NCI-H82 treated with DMSO at 0.1 percent for 48 hours (cell line): ENCODE results near the gene CAMK2N2.
A peak's percentile ranks its signal among the peaks of the same experiment; 100 is the strongest.

ENCODE experiments used
- DNase-seq: peaks from one replicate; lab custom pipeline; 2025; ENCODE audit not compliant: unreplicated experiment; lab: John Stamatoyannopoulos, UW

The CAMK2N2 gene

DNA sequence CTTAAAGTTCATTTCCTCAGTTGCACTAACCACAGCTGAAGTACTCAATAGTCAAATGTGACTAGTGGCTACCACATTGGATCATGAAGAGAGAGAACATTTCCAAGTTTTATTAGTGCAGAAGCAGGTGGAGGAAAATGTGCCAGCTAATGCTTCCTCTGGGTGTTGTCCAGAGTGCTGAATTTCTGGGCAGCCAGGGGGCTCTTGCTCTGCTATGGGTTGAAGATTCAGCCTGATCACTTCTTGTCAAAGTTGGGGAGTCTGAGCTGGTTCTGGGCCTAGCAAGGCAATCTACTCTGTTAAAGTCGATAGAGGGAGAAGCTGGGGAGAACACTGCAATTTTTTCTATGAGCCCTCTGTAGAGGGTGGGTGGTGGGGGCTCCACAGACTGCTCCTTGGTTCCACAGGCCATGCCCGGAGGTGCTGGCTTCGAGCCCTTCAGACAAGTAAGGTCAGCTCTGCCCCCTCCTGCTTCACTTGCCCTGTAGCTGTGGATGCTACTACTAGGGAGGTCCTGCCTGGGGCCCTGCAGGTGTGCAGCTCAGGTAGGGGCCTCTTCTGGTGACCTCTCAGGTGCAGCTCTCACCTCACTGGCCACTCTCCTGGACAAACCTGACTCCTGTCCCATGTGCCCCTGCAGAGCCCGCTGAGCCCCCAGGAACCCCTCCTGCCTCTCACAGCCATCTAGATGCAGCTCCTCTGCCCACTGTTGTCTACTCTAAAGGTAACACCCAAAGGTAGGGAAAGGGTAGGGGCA lies 20.8 kb downstream of the CAMK2N2 start:
- no peak for DNase-seq

DNA sequence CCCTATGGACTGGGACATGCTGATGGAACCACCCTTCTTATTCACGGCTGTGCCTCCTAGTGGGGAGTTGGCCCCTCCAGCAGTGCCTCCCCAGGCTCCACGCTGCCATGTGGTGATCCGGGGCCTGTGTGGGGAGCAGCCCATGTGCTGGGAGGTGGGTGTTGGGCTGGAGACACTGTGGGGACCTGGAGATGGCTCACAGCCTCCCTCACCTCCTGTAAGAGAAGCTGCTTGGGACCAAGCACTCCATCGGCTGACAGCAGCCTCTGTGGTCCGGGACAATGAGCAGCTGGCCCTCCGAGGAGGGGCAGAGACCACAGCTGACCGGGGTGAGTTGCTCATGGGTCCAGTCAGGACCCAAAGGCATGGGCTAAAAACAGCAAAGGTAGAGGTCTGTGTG lies 21.6 kb downstream of the CAMK2N2 start:
- no peak for DNase-seq

DNA sequence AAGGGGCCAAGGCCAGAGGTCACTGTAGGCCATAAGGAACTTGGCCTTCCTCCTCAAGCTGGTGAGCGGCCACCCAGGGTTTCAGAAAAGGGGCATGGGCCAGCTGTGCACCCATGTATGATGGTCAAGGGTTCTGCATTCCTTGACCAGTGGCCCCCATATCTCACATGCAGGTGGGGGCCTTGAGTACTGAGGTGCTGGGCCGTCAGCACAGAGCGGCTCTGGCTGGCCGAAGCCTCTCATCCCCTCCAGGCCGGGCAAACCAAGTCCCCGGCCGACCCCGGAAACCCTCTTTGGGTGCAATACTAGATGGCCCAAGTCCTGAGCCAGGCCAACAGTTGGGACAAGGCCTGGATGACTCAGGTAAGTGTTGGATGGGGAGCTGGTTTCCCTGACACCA lies 22.1 kb downstream of the CAMK2N2 start:
- DNase-seq = no peak

DNA sequence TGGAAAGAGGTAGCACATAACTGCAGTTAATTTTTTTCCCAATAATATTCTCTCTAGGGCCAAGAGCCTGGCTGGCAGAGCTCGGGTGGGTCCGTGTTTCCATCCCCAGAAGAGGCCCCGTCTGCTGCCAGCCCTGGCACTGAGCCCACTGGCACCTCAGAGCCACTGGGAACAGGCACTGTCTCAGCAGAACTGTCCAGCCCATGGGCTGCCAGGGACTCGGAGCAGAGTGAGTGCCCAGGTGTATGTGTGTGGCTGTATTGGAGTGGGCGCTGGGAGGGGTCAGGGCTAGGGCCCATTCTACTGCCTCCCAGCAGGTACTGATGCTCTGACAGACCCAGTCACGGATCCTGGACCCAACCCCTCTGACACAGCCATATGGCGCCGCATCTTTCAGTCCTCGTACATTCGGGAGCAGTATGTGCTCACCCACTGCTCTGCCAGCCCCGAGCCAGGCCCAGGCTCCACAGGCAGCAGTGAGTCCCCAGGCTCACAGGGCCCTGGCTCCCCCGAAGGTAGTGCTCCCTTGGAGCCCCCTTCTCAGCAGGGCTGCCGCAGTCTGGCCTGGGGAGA lies 23.0 kb downstream of the CAMK2N2 start:
- no peak for DNase-seq

DNA sequence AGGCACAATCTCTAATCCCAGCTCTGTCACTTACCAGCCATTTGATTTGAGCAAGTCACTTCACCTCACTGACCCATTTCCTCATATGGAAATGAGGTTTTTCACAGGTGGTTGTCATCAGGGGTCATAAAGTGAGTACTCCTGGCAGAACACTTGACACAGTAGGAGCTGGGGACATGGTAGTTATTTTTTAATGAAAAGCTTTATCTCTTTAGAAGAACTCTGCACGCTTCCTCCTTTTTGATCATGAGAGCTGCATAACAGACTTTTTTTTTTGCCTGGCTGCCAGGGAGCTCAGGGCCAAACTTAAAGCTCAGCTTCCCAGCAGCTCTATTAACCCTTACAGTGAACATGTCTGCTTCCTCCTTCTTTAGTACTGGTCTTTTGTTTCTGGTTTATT lies 23.5 kb downstream of the CAMK2N2 start:
- DNase-seq = no peak

DNA sequence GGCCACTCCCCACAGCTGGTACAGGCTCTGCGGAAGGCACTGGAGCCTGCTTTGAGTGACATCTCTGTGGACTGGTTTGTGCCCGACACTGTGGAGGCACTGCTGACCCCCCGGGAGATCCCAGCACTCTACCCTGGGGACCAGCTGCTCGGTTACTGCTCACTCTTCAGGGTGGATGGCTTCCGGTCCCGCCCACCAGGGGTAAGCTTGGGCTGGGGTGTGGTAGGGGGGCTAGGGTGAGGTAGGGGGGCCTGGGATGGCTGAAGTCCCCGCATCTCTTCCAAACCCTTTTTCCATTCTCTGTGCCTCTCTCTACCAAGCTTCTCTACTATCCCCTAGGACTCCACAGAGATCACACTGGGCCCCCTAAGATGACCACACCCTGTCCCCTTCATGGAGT lies 24.1 kb downstream of the CAMK2N2 start:
- DNase-seq = no peak

DNA sequence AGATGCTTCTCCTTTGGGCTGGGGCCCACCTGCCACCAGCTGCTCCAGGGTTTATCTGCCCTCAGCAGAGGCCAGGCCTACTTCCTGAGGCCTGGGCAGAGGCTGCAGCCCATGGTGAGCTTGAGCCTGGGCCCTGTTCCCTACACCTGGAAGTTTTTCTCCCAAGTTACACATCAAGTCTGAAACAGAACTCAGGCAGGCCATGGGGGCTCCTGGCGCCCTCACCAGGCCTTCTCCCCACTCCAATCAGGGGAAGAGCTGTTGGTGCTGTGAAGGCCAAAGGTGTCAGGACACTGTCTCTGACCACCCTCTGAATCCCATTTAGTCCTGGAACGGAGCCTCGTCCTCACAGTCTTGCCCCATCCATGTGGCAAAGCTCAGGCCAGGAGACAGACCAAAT lies 24.7 kb downstream of the CAMK2N2 start:
- DNase-seq = no peak

DNA sequence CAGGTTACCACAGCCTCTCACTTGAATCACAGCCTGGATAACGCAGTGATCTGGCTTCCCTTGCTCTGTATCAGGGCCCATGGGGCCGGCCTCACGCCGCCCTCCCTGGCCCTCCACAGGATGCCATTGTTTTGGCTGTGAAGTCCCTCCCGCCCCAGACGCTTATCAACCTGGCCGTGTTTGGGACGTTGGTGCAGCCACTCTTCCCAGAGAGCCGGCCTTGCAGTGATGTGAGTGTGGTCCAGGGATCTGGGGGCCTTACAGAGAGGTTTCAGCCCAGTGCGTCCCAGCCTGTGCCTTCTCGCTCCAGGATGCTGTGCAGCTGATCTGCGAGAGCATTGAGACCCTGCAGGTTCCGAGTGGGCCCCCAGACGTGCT lies 25.3 kb downstream of the CAMK2N2 start:
- no peak for DNase-seq

DNA sequence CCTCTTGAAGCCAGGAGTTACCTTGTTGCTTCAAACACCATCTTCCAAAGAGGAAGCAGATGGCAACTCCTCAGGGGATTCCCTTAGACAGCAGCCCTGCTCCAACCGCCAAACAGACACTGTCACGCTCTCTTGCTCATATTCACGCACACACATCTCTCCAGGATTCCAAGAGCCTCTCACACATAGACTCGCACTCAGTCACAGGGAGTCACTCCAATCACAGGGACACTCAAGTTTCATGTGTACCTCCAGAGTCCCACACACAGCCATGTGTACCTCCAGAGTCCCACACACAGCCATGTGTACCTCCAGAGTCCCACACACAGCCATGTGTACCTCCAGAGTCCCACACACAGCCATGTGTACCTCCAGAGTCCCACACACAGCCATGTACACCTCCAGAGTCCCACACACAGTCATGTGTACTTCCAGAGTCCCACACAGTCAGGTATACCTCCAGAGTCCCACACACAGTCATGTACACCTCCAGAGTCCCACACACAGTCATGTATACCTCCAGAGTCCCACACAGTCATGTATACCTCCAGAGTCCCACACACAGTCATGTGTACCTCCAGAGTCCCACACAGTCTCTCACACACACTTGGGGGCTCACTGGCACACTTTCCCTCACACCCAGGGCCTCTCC lies 25.8 kb downstream of the CAMK2N2 start:
- peak; percentile 34 for DNase-seq

DNA sequence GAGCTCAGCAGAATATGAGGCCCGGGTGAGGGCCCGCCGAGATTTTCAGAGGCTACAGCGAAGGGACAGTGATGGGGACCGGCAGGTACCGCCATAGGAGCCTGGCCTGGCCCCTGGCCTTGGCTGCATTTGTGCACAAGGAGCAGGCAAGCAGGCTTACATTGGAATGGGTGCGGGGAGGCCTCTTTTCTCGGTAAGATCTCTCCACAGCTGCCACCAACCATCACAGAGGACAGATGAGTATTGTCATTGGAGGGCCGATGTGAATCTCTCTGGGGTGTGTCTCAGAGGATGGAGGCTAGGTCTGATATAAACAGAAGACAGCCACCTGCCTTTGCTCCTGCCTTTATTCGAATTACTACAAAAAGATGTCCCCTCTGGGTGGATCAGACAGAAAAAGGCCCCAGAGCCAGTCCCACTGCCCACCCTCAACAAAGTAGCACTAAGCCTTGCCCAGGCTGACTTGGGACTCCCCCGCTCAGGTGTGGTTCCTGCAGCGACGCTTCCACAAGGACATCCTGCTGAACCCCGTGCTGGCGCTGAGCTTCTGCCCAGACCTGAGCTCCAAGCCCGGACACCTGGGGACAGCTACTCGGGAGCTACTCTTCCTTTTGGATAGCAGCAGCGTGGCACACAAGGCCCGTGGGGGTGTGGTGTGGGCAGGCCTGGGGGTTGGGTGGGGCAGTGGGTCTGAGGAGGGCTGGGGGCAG lies 26.5 kb downstream of the CAMK2N2 start:
- no peak for DNase-seq

DNA sequence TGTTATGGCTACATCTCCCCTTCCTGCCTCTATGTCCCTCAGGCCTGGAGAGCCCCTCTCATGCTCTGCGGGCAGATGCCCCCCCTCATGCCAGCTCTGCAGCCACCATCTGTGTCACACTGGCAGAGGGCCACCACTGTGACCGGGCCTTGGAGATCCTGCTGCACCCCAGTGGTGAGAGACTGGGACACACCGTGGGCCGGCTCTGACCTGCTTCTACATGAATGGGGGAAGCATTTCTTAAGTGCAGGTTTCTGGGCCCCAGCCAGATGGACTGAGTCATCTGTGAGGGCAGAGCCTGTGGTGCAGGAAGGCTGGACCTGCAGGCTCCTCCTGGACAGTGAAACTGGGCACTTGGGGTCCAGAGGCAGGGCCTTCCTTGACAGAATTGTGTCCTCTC lies 27.1 kb downstream of the CAMK2N2 start:
- no peak for DNase-seq

DNA sequence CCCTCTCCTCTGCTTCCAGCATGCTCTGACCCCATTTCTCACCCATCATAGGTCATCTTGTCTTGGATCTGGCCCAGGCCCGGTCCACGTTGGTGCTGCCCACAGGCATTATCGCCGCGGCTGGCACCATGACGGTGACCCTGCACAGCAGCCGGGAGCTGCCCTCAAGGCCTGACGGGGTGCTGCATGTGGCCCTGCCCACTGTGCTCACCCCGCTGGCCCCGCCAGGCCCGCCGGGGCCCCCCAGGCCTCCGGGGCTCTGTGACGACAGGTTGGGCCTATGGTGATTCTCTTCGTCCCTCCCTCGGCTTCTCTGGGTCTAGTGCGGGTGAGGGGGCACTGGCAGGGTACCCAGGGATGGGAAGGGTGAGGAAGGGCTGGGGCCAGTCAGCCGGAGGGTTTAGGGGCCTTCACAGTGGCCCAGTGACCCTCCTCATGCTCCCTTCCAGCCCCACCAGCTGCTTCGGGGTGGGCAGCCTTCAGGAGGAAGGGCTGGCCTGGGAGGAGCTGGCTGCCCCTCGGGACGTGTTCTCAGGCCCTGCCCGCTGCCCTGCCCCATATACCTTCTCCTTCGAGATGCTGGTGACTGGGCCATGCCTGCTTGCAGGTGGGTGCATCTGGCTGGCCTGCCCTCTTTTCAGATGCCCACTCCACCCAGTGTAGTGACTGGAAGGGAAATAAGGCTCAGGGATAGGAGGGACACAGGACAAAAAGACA lies 28.1 kb downstream of the CAMK2N2 start:
- no peak for DNase-seq

DNA sequence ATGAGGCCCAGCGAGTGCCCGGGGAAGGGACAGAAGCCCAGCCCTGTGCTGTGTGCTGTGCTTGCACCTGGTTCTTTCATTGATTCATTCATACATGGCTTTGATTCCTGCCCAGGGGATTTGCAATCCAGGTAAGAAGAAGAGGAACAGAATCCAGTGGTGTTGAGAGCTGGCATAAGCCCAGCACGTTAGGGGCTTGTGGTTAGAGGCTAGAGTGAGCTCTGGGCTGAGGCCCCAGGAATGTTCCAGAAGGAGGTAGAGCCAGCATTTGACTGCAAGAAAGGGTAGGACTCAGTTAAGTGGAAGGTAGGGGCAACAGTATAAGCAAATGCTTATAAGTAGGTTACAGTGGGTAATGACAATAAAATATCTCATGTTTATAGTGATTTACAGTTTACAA lies 29.7 kb downstream of the CAMK2N2 start:
- no peak for DNase-seq

DNA sequence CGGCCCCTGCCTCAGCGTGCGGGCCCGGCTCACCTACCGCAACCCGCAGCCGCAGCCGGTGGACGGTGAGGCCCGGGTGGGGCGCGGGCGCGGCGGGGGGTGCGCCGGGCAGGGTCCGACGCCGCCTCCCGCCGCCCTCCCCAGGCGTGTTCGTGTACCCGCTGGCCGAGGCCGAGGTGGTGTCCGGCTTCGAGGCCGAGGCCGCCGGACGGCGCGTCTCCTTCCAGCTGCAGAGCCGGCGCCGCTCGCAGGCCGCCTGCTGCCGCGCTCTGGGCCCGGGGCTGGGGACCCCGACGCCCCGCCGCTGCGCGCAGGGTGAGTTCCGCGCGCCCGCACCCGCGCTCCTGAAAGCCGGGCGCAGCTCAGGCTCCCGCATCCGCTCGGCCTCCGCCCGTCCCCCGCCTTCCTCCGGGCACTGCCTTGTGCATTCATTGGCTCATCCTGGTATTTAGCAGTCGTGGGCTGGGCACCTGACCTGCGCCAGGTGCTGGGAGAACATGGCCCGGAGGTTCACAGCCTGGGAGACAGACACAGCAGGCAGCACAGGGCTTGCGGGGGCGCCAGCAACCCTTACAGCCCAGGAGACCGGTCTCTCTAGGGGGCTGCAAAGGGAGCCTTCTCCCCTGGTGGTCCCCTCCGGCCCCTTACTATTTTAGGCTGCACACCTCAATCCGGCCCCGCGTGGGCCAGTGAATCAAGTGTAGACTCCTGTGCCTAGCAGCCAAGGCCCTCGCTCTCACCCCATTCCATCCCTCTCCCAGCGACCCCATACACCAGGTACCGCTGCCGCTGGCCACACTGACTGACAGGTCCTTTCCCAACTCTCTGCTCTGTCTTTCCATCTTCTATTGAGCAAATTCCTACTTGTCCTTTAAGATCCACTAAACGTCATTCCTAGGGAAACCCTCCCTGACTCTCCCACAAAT lies 30.5 kb downstream of the CAMK2N2 start:
- no peak for DNase-seq

DNA sequence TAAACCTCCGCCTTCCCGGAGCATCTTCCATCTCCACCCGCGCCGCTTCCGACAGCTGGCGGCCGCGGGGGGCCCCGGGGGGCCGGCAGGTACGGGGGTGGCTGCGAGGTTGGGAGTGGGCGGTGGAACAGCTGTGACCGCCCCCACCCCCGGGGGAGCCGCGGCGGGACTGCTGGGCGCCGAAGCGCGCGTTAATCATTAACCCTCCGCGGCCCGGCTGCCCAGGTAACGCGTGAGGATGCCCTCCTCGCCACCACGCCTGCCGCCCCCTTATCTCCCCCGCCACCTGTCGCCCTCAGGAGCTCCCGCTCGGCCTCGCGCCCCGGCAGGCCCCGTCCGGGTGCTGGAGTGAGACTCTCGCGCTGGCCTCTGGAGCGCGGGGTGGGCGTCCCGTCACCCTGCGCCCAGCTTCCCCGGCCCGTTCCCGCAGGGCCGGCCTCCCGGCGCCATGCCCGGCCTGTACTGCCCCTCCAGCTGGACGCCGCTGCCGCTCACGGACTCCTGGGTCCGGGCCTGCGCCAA lies 31.2 kb downstream of the CAMK2N2 start:
- no peak for DNase-seq

DNA sequence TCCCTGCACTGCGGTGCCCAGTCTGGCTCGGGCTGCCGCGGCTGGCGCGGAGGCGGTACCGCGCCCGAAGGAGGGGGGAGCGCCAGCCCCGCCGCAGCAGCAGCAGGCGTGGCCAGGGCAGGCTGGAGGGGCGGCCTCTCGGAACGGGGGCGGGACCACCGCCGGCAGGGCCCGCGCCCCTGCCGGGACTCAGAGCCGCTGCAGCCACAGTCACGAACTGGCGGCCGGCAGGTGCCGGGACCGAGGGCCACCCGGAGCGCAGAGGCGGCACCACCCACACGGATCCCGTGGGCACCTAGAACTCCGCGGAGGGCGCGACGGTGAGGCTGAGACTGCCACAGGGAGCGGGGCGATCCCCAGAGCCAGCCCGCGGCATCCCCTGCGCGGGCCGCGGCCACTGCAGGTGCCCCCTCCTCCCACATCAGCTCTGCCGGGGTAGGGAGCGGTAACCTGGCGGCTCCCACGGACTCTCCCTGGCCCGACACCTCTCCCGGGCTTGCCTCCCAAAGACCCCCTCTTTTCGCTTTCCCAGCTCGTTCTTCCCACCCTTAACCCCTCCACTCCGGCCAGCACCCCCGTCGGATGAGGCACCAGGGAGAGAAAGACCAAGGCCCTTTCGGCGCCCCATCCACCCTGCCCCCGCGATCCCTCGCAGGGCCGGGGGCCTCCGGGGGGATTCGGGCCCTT lies 31.8 kb downstream of the CAMK2N2 start, which contains the start of gene VWA5B2:
TSS of gene VWA5B2 (plus strand) at position 192 of the 687 bp plus-strand sequence. CDS start 944 bp downstream, outside the sequence.
- peak; percentile 53 for DNase-seq

DNA sequence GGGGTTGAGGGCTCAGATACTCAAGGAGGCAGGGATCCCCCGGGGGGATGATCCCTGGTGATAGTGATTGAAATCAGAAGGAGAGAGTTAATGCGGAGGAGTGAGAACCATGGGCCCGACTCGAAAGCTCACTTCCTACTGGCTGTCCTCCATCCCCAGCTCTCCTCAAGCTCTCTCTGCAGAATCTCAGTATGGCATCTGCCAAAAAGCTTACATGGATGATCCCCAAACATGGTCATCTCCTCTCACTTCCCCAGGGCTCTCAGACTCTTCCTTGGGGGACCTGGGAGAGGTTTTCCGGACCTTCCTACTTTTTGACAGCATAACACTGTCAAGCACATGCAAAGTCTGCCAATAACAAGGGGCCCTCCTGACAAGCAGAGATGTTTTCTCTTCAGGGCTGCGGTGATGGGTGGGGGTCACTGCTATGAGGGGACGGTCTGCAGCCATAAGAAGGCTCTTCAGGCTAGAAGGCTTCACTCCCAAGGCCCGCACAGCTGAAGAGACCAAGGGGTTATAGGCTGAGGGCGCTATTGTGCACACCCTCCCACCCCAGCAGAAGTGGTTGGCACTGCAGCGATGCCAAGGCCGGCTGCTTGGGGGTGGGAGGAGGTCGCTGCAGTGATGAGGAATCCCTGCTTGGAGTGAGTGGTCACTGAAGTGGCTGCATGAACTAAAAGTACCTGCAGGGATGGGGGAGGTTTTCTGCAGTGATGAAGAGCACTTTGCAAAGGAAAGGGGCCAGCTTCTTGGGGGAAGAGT lies 32.8 kb downstream of the CAMK2N2 start:
- no peak for DNase-seq

DNA sequence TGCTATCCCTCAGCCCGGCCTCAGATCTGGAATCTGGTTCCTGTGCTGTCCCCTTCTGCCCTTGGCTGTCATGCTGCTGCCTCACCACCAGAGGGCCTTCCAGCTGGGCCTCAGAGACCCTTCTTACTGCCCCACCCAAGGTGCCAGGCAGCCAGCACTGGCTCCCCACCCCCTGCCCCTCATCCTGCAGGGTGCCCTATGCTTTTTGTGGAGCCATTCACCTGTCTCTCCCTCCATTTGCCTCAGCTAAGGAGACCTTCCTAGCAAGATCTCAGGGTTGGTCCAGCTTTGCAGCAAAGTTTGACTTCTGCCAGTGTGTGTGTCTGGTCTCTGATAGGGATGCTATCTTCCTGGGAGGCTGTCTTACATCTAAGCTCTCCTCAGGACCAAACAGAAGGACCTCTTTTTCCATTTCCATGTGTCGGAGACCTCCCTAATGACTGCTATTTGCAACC lies 33.8 kb downstream of the CAMK2N2 start:
- DNase-seq = no peak
